Neural crest cell (in vitro differentiated cells): ENCODE data around the gene CLDN19. TPM values are rescaled to one million over a fixed set of nuclear protein-coding genes. Genes with fewer than 3 reads are reported as not detected.
"Not testable (repeated sequence)": the region's sequence is repeated elsewhere in the genome, so short reads cannot be mapped to it uniquely, and the experiment has no call there.

Experiments used
- DNase-seq: peaks from one replicate; pipeline ENCODE4 v3.0.0; 2021; ENCODE audit warnings: low read depth, mixed read lengths, low spot score
- H3K27ac Mint-ChIP-seq: one replicate; pipeline ENCODE4 v1.8.0; 2021; ENCODE audit warnings: mild to moderate bottlenecking, mixed read lengths; ENCODE audit not compliant: unreplicated experiment
- H3K27me3 Mint-ChIP-seq: 2 replicates; pipeline ENCODE4 v1.8.0; 2021; ENCODE audit warnings: low read depth, mild to moderate bottlenecking, mixed read lengths
- H3K36me3 Mint-ChIP-seq: 2 replicates; pipeline ENCODE4 v1.8.0; 2021; ENCODE audit warnings: low read depth, mild to moderate bottlenecking, mixed read lengths
- H3K4me1 Mint-ChIP-seq: 2 replicates; pipeline ENCODE4 v1.8.0; 2021; ENCODE audit warnings: mixed read lengths
- H3K4me3 Mint-ChIP-seq: one replicate; pipeline ENCODE4 v1.8.0; 2021; ENCODE audit warnings: mild to moderate bottlenecking, mixed read lengths
- H3K9me3 Mint-ChIP-seq: 2 replicates; pipeline ENCODE4 v1.8.0; 2021; ENCODE audit warnings: mixed read lengths
- CTCF ChIP-seq: fragments of 200-600 bp; sonication (generic); conservative IDR thresholded peaks from 2 replicates; pipeline ENCODE4 v1.5.0; 2021; ENCODE audit warnings: antibody characterized with exemption, mild to moderate bottlenecking
- total RNA-seq: library from RNA; stranded (reverse); gene quantifications from 2 replicates; pipeline ENCODE4 v1.2.1, GENCODE V29; 2021

CLDN19 gene
- total RNA-seq, 1 donor from 2014 or later = 0.19 TPM

DNA sequence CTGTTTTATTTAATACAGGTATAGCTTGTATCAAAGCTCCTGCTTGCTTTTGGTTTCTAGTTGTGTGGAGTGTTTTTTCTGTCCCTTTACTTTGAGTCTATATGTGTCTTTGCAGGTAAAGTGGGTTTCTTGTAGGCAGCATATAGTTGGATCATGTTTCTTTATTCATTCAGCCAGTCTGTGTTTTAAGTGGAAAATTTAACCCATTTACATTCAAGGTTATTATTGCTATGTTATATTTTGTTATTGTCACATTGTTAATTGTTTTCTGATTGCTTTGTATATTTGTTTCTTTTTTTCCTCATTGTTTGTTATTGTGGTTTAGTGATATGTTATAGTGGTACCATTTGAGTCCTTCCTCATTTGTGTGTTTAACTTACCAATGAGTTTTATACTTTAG, 26.7 kb downstream of the CLDN19 start:
- no peak for DNase-seq
- Mint-ChIP-seq H3K4me1 (no peaks in the 10 kb centered on the region), H3K27me3 (no peaks in the 10 kb centered on the region), H3K27ac (no peak overlapping the region), H3K9me3 (peaks cover 3% of the 10 kb centered on the region), H3K36me3 (peaks cover 62% of the 10 kb centered on the region), H3K4me3 (no peak overlapping the region)
- TF ChIP-seq CTCF = no peak

GRCh38 chr1:42712808-42713207, 27.2 kb downstream of the CLDN19 start:
- H3K4me1 Mint-ChIP-seq, DNase-seq, H3K27me3 Mint-ChIP-seq, H3K9me3 Mint-ChIP-seq, H3K27ac Mint-ChIP-seq, H3K4me3 Mint-ChIP-seq: not testable (repeated sequence)
- H3K36me3 Mint-ChIP-seq = peaks cover 66% of the 10 kb centered on the region

GRCh38 chr1:42703888-42704464, 36.1 kb downstream of the CLDN19 start:
- no peaks in the 10 kb centered on the region for H3K9me3 Mint-ChIP-seq
- H3K36me3 Mint-ChIP-seq = peaks cover 52% of the 10 kb centered on the region
- no peak overlapping the region for H3K4me3 Mint-ChIP-seq
- H3K4me1 Mint-ChIP-seq = no peaks in the 10 kb centered on the region
- no peak overlapping the region for H3K27ac Mint-ChIP-seq
- no peaks in the 10 kb centered on the region for H3K27me3 Mint-ChIP-seq
- TF ChIP-seq CTCF = no peak
- no peak for DNase-seq

DNA sequence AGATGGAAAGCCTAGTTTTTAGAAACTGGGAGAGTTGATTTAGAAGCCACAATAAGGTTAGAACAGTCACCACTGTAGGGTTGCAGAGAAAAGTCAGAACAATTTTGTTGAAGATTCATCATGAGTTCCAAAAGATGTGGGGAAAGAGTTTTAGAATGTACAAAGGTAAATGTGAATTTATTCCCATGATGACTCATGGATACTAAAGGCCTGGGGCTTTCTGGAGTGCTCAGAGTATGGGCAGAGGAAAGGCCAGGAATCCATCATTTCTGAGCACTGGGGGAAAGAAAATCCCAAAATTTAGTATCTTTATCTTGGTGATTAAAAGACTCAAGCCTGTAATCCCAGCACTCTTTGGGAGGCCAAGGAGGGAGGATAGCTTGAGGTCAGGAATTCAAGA, 40.0 kb downstream of the CLDN19 start:
- Mint-ChIP-seq H3K4me1 (no peaks in the 10 kb centered on the region), H3K9me3 (no peaks in the 10 kb centered on the region), H3K27ac (no peak overlapping the region), H3K36me3 (peaks cover 50% of the 10 kb centered on the region), H3K4me3 (no peak overlapping the region), H3K27me3 (no peaks in the 10 kb centered on the region)
- DNase-seq = no peak
- no peak for TF ChIP-seq CTCF

- Mint-ChIP-seq H3K4me1 (no peaks in the 10 kb centered on the region), H3K9me3 (no peaks in the 10 kb centered on the region), H3K36me3 (peaks cover 41% of the 10 kb centered on the region), H3K27ac (no peak overlapping the region), H3K27me3 (no peaks in the 10 kb centered on the region), H3K4me3 (no peak overlapping the region)
- TF ChIP-seq CTCF = no peak
- DNase-seq = no peak
These were observed 41.8 kb downstream of the CLDN19 start for GRCh38 chr1:42698081-42698813.

DNA sequence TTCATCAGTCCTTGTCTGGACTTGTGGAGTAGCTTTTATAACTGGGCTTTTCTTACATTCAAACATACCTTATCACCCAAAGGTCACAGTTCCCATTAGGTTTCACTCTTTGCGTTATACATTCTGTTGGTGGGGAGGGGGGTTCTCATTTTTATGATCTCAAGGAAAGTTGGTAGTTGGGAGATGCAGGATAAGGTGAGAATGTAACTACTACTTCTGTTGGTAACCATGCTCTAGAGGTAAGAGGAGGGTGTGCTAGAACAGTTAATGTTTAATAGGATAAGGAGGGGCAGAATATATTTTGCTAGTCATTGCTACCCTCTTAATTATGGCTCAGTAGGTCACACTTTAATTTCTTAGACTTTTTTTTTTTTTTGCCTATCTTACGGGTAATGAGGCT, 47.1 kb downstream of the CLDN19 start:
- no peaks in the 10 kb centered on the region for H3K27me3 Mint-ChIP-seq
- H3K27ac Mint-ChIP-seq = no peak overlapping the region
- H3K4me3 Mint-ChIP-seq = peak overlapping the region; percentile 8
- peaks cover 47% of the 10 kb centered on the region for H3K4me1 Mint-ChIP-seq
- DNase-seq = no peak
- peaks cover 26% of the 10 kb centered on the region for H3K36me3 Mint-ChIP-seq
- no peak for TF ChIP-seq CTCF
- H3K9me3 Mint-ChIP-seq = no peaks in the 10 kb centered on the region
